ENCODE measurements around the gene RPL27.

DNA sequence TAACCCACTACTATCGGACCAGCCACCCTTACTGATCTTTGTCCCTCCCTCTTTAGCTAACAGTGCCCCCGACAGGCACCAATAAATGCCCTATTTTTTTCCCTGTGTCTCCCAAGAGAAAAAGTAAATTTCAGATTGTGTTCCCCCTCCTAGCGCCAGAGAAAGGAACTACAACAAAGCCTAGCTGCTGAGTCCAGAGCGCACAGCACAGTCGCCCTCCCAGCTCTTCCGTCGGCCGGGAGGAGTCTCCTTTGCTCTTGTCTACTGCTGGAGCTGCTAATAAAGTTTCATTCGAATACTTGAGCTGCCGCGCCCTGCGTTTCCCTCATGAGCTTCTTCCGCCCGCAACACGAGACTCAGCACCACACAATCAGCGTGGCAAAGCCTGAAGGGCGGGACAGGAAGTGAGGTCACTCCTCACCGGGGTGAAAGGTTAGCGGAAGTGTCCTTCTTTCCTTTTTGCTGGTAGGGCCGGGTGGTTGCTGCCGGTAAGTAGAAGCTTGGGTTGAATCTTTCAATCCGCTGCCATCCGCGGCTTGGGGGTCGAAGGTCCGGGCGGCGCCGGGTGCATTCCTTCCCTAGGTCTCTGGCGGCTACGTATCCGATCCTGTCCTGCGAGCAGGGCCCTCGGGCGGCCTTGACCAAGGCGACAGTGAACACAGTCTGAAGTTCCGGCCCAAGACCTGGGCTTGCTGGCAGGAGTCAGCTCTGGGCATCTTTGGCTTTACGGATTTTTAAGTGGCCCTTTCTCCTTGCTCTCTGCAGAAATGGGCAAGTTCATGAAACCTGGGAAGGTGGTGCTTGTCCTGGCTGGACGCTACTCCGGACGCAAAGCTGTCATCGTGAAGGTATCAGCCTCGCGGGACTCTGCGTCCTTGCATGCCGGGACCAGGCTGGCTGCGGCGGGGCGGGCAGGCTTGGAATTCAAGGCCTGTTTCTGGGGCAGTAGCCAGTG lies at the start of gene RPL27:
- TF ChIP-seq, protein P1, sequence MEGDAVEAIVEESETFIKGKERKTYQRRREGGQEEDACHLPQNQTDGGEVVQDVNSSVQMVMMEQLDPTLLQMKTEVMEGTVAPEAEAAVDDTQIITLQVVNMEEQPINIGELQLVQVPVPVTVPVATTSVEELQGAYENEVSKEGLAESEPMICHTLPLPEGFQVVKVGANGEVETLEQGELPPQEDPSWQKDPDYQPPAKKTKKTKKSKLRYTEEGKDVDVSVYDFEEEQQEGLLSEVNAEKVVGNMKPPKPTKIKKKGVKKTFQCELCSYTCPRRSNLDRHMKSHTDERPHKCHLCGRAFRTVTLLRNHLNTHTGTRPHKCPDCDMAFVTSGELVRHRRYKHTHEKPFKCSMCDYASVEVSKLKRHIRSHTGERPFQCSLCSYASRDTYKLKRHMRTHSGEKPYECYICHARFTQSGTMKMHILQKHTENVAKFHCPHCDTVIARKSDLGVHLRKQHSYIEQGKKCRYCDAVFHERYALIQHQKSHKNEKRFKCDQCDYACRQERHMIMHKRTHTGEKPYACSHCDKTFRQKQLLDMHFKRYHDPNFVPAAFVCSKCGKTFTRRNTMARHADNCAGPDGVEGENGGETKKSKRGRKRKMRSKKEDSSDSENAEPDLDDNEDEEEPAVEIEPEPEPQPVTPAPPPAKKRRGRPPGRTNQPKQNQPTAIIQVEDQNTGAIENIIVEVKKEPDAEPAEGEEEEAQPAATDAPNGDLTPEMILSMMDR (IDR thresholded peaks at IDR 0.05; ENCODE audit: extremely low read depth in 1 of 2, insufficient read depth in 1 of 2, low read depth in 1 of 2, low read length in 2 of 2), result peak; percentile 68 to 77
- TF ChIP-seq POLR2A (IDR thresholded peaks at IDR 0.05; ENCODE audit: low read depth, low read length), result peak; percentile 94
- TF ChIP-seq JUN (IDR thresholded peaks at IDR 0.05; ENCODE audit: borderline replicate concordance, insufficient read depth, insufficient read length, low read depth), result peak; percentile 74
- TF ChIP-seq EZH2 (IDR thresholded peaks at IDR 0.05; ENCODE audit: borderline replicate concordance, low read depth, low read length, severe bottlenecking), result no peak

Measured in endothelial cell of umbilical vein (primary cell).